Measurements from ENCODE around the gene SOS2.
"Not testable (repeated sequence)": the region's sequence is repeated elsewhere in the genome, so short reads cannot be mapped to it uniquely, and the experiment has no call there.

Gene SOS2

GRCh38 chr14:50083467-50084337 lies 147.7 kb downstream of the SOS2 start:
- no peak for DNase-seq

GRCh38 chr14:50082784-50083466 lies 148.5 kb downstream of the SOS2 start:
- DNase-seq, result no peak

DNA sequence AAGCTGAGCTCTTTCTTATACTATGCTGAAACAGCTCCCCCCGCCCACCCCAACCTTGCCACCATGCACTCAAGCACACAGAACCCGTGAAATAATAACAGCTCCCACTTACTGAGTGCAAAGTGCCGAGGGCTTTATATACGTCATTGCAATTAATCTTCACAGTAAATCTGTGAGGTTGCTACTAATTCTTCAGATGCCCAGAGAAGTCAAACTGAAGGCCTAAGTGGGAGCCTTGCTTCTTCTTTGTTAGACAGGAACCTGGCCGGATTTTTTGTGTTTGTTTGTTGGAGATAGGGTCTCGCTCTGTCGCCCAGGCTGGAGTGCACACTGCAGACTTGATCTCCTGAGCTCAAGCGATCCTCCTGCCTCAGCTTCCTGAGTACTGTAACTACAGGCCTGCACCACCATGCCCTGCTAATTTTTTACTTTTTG lies 149.1 kb downstream of the SOS2 start:
- DNase-seq, result no peak

GRCh38 chr14:50079103-50079502 lies 152.3 kb downstream of the SOS2 start:
- DNase-seq, result not testable (repeated sequence)

- DNase-seq, result not testable (repeated sequence)
Measured at GRCh38 chr14:50073663-50074062, 157.7 kb downstream of the SOS2 start.

GRCh38 chr14:50072395-50072794 lies 159.0 kb downstream of the SOS2 start:
- DNase-seq, result no peak

DNA sequence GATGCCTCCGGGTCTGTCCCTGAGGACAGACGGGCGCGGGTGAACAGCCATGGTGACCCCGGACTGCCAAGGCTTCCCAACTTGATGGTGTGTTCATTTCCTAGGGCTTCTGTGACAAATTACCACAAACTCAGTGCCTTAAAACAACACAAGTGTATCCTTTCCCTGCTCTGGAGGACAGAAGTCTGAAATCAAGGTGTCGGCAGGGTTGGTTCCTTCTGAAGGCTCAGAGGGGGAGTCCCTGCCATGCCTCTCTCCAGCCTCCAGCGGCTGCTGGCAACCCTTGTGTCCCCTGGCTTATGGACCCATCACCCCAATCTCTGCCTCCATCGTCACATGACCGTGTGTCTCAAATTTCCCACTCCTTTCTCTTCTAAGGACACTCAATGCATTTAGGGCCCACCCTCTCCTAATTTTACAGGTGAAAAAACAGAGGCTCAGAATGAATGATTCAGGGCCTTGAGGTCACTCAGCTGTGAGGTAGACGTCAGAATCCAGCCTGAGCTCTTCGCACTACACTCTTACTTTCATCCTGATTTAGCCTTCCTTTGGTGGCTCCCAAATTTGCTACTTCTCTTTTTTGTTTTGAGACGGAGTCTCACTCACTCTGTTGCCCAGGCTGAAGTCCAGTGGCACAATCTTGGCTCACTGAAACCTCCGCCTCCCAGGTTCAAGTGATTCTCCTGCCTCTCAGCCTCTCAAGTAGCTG lies 160.4 kb downstream of the SOS2 start:
- no peak for DNase-seq

- no peak for DNase-seq
Measured at GRCh38 chr14:50070230-50070629, 161.1 kb downstream of the SOS2 start.

- DNase-seq, result no peak
Measured at GRCh38 chr14:50069325-50069724, 162.1 kb downstream of the SOS2 start.

- no peak for DNase-seq
Measured at GRCh38 chr14:50068496-50068895, 162.9 kb downstream of the SOS2 start.

GRCh38 chr14:50067723-50068495 lies 163.5 kb downstream of the SOS2 start:
- no peak for DNase-seq

Data from NCI-H187 treated with DMSO at 0.1 percent for 48 hours (cell line).